DND-41 (cell line): Measurements from ENCODE around the gene PPFIA2.

ENCODE experiments used
- ATAC-seq: fragments of 200-7000 bp; cut with Tn5 transposase; 3 replicates; pipeline ENCODE4 v1.9.1; 2021; ENCODE audit warnings: low read depth; ENCODE audit not compliant: insufficient read depth
- DNase-seq: peaks from one replicate; pipeline ENCODE4 v3.0.0-alpha.2; 2020
- H2AFZ ChIP-seq: 2 replicates; pipeline ENCODE4 v1.6.0; 2012; ENCODE audit warnings: low read depth, low read length
- H3K27ac ChIP-seq: 2 replicates; pipeline ENCODE4 v1.5.1; 2012; ENCODE audit warnings: low read length, inconsistent platforms
- H3K27me3 ChIP-seq: fragments of 200-600 bp; sonication (generic); 2 replicates; pipeline ENCODE4 v1.6.0; 2012; ENCODE audit warnings: low read length, mild to moderate bottlenecking, inconsistent platforms; ENCODE audit not compliant: insufficient read depth, poor library complexity
- H3K36me3 ChIP-seq: 2 replicates; pipeline ENCODE4 v1.5.1; 2012; ENCODE audit warnings: low read length, inconsistent platforms; ENCODE audit not compliant: insufficient read depth
- H3K4me1 ChIP-seq: 2 replicates; pipeline ENCODE4 v1.5.1; 2012; ENCODE audit warnings: mild to moderate bottlenecking, low read length; ENCODE audit not compliant: insufficient read depth
- H3K4me2 ChIP-seq: 2 replicates; pipeline ENCODE4 v1.6.0; 2012; ENCODE audit warnings: mild to moderate bottlenecking, moderate library complexity, low read length, inconsistent platforms; ENCODE audit not compliant: insufficient read depth
- H3K4me3 ChIP-seq, 2 experiments: fragments of 200-600 bp in 1 of 2; shearing (Covaris generic) in 1 of 2; 2 replicates each; pipeline ENCODE4 v1.5.1; 2012 to 2016; ENCODE audit warnings: inconsistent platforms in 2 of 2, low read length in 2 of 2, mild to moderate bottlenecking in 2 of 2, low read depth in 1 of 2, moderate library complexity in 1 of 2
- H3K79me2 ChIP-seq: 2 replicates; pipeline ENCODE4 v1.6.0; 2012; ENCODE audit warnings: low read length, inconsistent platforms; ENCODE audit not compliant: insufficient read depth
- H3K9ac ChIP-seq: 2 replicates; pipeline ENCODE4 v1.6.0; 2012; ENCODE audit warnings: low read depth, mild to moderate bottlenecking, inconsistent platforms, low read length, moderate library complexity
- H3K9me3 ChIP-seq: 2 replicates; pipeline ENCODE4 v1.5.1; 2012; ENCODE audit warnings: low read length, moderate library complexity, mild to moderate bottlenecking, inconsistent platforms; ENCODE audit not compliant: insufficient read depth, severe bottlenecking
- H4K20me1 ChIP-seq: 2 replicates; pipeline ENCODE4 v1.6.0; 2012; ENCODE audit warnings: low read length; ENCODE audit not compliant: insufficient read depth
- CTCF ChIP-seq: IDR thresholded peaks from 2 replicates; pipeline ENCODE4 v1.5.1; 2012; ENCODE audit warnings: borderline replicate concordance, low read length, moderate library complexity, mild to moderate bottlenecking; ENCODE audit not compliant: poor library complexity, severe bottlenecking; ENCODE audit errors: extremely low read depth
- EZH2 ChIP-seq: IDR thresholded peaks from 3 replicates; pipeline ENCODE4 v1.6.1; 2012; ENCODE audit warnings: borderline replicate concordance, low read depth, mild to moderate bottlenecking, moderate library complexity, low read length, inconsistent platforms; ENCODE audit not compliant: severe bottlenecking

Gene PPFIA2

GRCh38 chr12:81370456-81370855 lies 388.7 kb downstream of the PPFIA2 start:
- no peak for ATAC-seq
- no peak for TF ChIP-seq EZH2
- no peak for TF ChIP-seq CTCF
- no peak overlapping the region for H3K27ac ChIP-seq

GRCh38 chr12:81369175-81369574 lies 390.0 kb downstream of the PPFIA2 start:
- Histone ChIP-seq H3K36me3 (no peaks in the 10 kb centered on the region), H3K4me3 (no peak overlapping the region), H2AFZ (no peak overlapping the region), H3K4me1 (no peaks in the 10 kb centered on the region), H3K9me3 (no peaks in the 10 kb centered on the region), H3K9ac (no peak overlapping the region), H3K27ac (no peak overlapping the region), H4K20me1 (no peaks in the 10 kb centered on the region), H3K79me2 (no peaks in the 10 kb centered on the region), H3K27me3 (no peaks in the 10 kb centered on the region), H3K4me2 (no peak overlapping the region)
- no peak for TF ChIP-seq CTCF
- TF ChIP-seq EZH2, result no peak
- ATAC-seq (no peak), DNase-seq (no peak)

More at GRCh38 chr12:81370456-81370855, 388.7 kb downstream of the PPFIA2 start:
- Histone ChIP-seq H3K79me2 (no peaks in the 10 kb centered on the region), H3K9me3 (no peaks in the 10 kb centered on the region), H3K36me3 (no peaks in the 10 kb centered on the region), H3K9ac (no peak overlapping the region), H3K27me3 (no peaks in the 10 kb centered on the region), H3K4me2 (no peak overlapping the region), H3K4me1 (no peaks in the 10 kb centered on the region), H4K20me1 (no peaks in the 10 kb centered on the region), H3K4me3 (no peak overlapping the region), H2AFZ (no peak overlapping the region)
- DNase-seq, result no peak

- ATAC-seq, result no peak
- no peak overlapping the region for H3K4me3 ChIP-seq
- no peak for DNase-seq
- no peaks in the 10 kb centered on the region for H3K27me3 ChIP-seq
- no peaks in the 10 kb centered on the region for H3K4me1 ChIP-seq
- no peak for TF ChIP-seq CTCF
- TF ChIP-seq EZH2, result no peak
- H3K9me3 ChIP-seq, result no peaks in the 10 kb centered on the region
- H4K20me1 ChIP-seq, result no peaks in the 10 kb centered on the region
- H3K36me3 ChIP-seq, result no peaks in the 10 kb centered on the region
- H3K27ac ChIP-seq, result no peak overlapping the region
- H2AFZ ChIP-seq, result no peak overlapping the region
- no peaks in the 10 kb centered on the region for H3K79me2 ChIP-seq
- H3K9ac ChIP-seq, result no peak overlapping the region
- H3K4me2 ChIP-seq, result no peak overlapping the region
These were observed 393.9 kb downstream of the PPFIA2 start for GRCh38 chr12:81365284-81365683.

GRCh38 chr12:81360916-81361315 lies 398.2 kb downstream of the PPFIA2 start:
- no peaks in the 10 kb centered on the region for H3K79me2 ChIP-seq
- H3K4me2 ChIP-seq, result no peak overlapping the region
- ATAC-seq, result no peak
- no peaks in the 10 kb centered on the region for H3K9me3 ChIP-seq
- no peak for TF ChIP-seq EZH2
- TF ChIP-seq CTCF, result no peak
- H4K20me1 ChIP-seq, result no peaks in the 10 kb centered on the region
- no peak overlapping the region for H3K4me3 ChIP-seq
- no peaks in the 10 kb centered on the region for H3K36me3 ChIP-seq
- no peaks in the 10 kb centered on the region for H3K27me3 ChIP-seq
- H3K27ac ChIP-seq, result no peak overlapping the region
- DNase-seq, result no peak
- no peaks in the 10 kb centered on the region for H3K4me1 ChIP-seq
- H3K9ac ChIP-seq, result no peak overlapping the region
- no peak overlapping the region for H2AFZ ChIP-seq
